ENCODE results near the gene IFI35. TPM values are rescaled to one million over a fixed set of nuclear protein-coding genes. Genes with fewer than 3 reads are reported as not detected.

Gene IFI35
- total and polyA plus RNA-seq, 2 of the 8 experiments (the other 6 are each of a cell fraction or from before 2014, with no cell fraction given) = 2.5 to 4.7 TPM

DNA sequence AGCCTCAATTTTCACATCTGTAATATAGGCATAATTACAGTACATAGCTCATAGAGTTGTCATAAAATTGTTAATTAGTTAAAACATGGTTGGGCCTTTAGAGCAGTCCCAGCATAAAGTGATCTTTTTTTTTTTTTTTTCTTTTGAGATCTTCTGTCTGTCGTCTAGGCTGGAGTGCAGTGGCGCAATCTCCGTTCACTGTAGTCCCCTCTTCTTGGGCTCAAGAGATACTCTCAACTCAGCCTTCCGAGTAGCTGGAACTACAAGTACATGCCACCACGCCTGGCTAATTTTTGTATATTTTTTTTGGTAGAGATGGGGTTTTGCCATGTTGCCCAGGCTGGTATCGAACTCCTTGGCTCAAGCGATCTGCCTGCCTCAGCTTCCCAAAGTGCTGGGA is 49.5 kb downstream of the IFI35 start:
- Histone ChIP-seq H2BK20ac (ENCODE audit: low read length) (no peak overlapping the region), H2AK5ac (ENCODE audit: low read depth, low read length) (no peak overlapping the region), H2BK5ac (ENCODE audit: low read depth, low read length) (no peak overlapping the region), H2BK120ac (replicated peaks; ENCODE audit: low read depth, low read length) (no peak overlapping the region), H2BK15ac (ENCODE audit: low read length) (no peak overlapping the region), H3K4me3 (ENCODE audit: extremely low read depth in 1 of 4, insufficient read depth in 2 of 4, low read depth in 3 of 4, low read length in 4 of 4) (no peak overlapping the region), H3K4ac (replicated peaks; ENCODE audit: insufficient read length, low read depth, low read length) (no peak overlapping the region), H3K9me3 (ENCODE audit: insufficient read depth in 2 of 2, low read depth in 1 of 2, low read length in 1 of 2) (no peaks in the 10 kb centered on the region), H3K9ac (replicated peaks in 1 of 4; ENCODE audit: extremely low read depth in 1 of 4, low read depth in 3 of 4, low read length in 3 of 4) (no peak overlapping the region), H3K56ac (replicated peaks; ENCODE audit: insufficient read length, low read depth, low read length) (no peak overlapping the region), H3K18ac (ENCODE audit: extremely low read depth, low read length) (no peak overlapping the region), H3K79me1 (ENCODE audit: low read depth, low read length) (no peaks in the 10 kb centered on the region), H3K23ac (ENCODE audit: insufficient read length) (no peak overlapping the region), H3K36me3 (ENCODE audit: control insufficient read depth in 2 of 4, insufficient read depth in 4 of 4, low read length in 3 of 4) (peaks cover 0 to 21% (median 10%) of the 10 kb centered on the region in 4 experiments; a peak in 4 of 8 replicates), H3K27ac (ENCODE audit: low read depth, low read length) (no peak overlapping the region), H3K23me2 (ENCODE audit: low read depth, low read length) (peaks cover 3% of the 10 kb centered on the region; the same call in 1 of the 2 replicates), H4K91ac (replicated peaks; ENCODE audit: insufficient read length, low read length) (no peak overlapping the region), H3K4me1 (replicated peaks in 1 of 4; ENCODE audit: control insufficient read depth in 3 of 4, insufficient read depth in 4 of 4, low read length in 3 of 4) (no peaks in the 10 kb centered on the region), H3K4me2 (ENCODE audit: insufficient read depth in 1 of 2, low read depth in 2 of 2, low read length in 2 of 2) (no peak overlapping the region), H4K20me1 (replicated peaks in 1 of 2; ENCODE audit: control insufficient read depth in 1 of 2, insufficient read depth in 2 of 2, low read length in 2 of 2) (no peaks in the 10 kb centered on the region), H3K27me3 (replicated peaks in 1 of 4; ENCODE audit: control insufficient read depth in 3 of 4, extremely low read depth in 1 of 4, insufficient read depth in 3 of 4, low read length in 3 of 4) (no peaks in the 10 kb centered on the region), H4K8ac (ENCODE audit: extremely low read depth, insufficient read depth, low read length) (no peak overlapping the region), H3K14ac (ENCODE audit: insufficient read length) (no peak overlapping the region), H4K5ac (ENCODE audit: insufficient read length, low read depth, low read length) (no peak overlapping the region), H2BK12ac (ENCODE audit: low read depth, low read length) (no peak overlapping the region), H3K79me2 (ENCODE audit: control insufficient read depth in 1 of 2, insufficient read depth in 2 of 2, low read length in 2 of 2) (no peaks in the 10 kb centered on the region), H2AFZ (ENCODE audit: low read length) (no peak overlapping the region)
- 91% methylated on average over 7 of the region's 7 CpGs; no CpG with 5 or more reads in 1 of the 2 experiments for WGBS, 2 experiments (ENCODE audit: extremely low coverage in 1 of 2, insufficient coverage in 1 of 2, insufficient read length in 1 of 2, insufficient replicate concordance in 2 of 2, low coverage in 1 of 2, low lambda C conversion rate in 2 of 2, missing lambda C conversion rate in 1 of 2)
- POLR2A ChIA-PET (ENCODE audit: partially characterized antibody) = interaction anchor here (1.3 to 1.7 kb wide), 2 partner anchors 13 to 14 kb away, joined by 3 to 4 read pairs; no protein-coding TSS in a partner anchor
- CTCF ChIA-PET (ENCODE audit: partially characterized antibody) = interaction anchor here (0.7 to 3.8 kb wide), 5 partner anchors 13 to 36 kb away, joined by 3 to 21 read pairs (median 10); partner anchors contain the start of gene RND2
- FAIRE-seq = no peak
- DNase-seq (ENCODE audit: low read depth in 1 of 2, low spot score in 2 of 2) = no peak
- TF ChIP-seq TAF1 (IDR thresholded peaks at IDR 0.05; ENCODE audit: low read depth, low read length) = no peak
- TF ChIP-seq NANOG (IDR thresholded peaks at IDR 0.05; ENCODE audit: insufficient read depth, low read depth, low read length, poor library complexity, severe bottlenecking) = no peak
- TF ChIP-seq, protein P1, sequence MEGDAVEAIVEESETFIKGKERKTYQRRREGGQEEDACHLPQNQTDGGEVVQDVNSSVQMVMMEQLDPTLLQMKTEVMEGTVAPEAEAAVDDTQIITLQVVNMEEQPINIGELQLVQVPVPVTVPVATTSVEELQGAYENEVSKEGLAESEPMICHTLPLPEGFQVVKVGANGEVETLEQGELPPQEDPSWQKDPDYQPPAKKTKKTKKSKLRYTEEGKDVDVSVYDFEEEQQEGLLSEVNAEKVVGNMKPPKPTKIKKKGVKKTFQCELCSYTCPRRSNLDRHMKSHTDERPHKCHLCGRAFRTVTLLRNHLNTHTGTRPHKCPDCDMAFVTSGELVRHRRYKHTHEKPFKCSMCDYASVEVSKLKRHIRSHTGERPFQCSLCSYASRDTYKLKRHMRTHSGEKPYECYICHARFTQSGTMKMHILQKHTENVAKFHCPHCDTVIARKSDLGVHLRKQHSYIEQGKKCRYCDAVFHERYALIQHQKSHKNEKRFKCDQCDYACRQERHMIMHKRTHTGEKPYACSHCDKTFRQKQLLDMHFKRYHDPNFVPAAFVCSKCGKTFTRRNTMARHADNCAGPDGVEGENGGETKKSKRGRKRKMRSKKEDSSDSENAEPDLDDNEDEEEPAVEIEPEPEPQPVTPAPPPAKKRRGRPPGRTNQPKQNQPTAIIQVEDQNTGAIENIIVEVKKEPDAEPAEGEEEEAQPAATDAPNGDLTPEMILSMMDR (IDR thresholded peaks at IDR 0.05; ENCODE audit: control extremely low read depth in 1 of 3, insufficient read depth in 1 of 3, low read depth in 1 of 3, low read length in 3 of 3) = no peak
- TF ChIP-seq BACH1 (IDR thresholded peaks at IDR 0.05; ENCODE audit: low read length) = no peak
- TF ChIP-seq SIRT6 (IDR thresholded peaks at IDR 0.05; ENCODE audit: low read length) = no peak
- no peak for TF ChIP-seq PHF8 (conservative IDR thresholded peaks at IDR 0.05; ENCODE audit: low read depth, low read length)
- no peak for TF ChIP-seq TAF7 (optimal IDR thresholded peaks at IDR 0.05; ENCODE audit: borderline replicate concordance, low read depth, low read length)
- TF ChIP-seq SRF (IDR thresholded peaks at IDR 0.05; ENCODE audit: low read depth, low read length) = no peak
- no peak for TF ChIP-seq POLR2A (IDR thresholded peaks at IDR 0.05; ENCODE audit: control extremely low read depth in 1 of 2, low read depth in 2 of 2, low read length in 2 of 2)
- TF ChIP-seq EGR1 (IDR thresholded peaks at IDR 0.05; ENCODE audit: borderline replicate concordance, low read depth, low read length) = no peak
- TF ChIP-seq KDM4A (IDR thresholded peaks at IDR 0.05; ENCODE audit: low read depth, low read length, severe bottlenecking) = no peak
- no peak for TF ChIP-seq KDM1A (IDR thresholded peaks at IDR 0.05; ENCODE audit: borderline replicate concordance, low read length)
- TF ChIP-seq POLR2AphosphoS5 (IDR thresholded peaks at IDR 0.05; ENCODE audit: low read depth, low read length) = no peak

All from H1 (cell line).